HEK293 (cell line): ENCODE data around the gene NCKAP5L.

ENCODE experiments used
- CTCF ChIP-seq: fragments of 450-650 bp; formaldehyde crosslinking; IDR thresholded peaks from 2 replicates; pipeline ENCODE4 v1.5.1; 2016; ENCODE audit warnings: missing biosample characterization, missing genetic modification characterization
- SETDB1 ChIP-seq: IDR thresholded peaks from one replicate; pipeline ENCODE4 v1.6.1; 2017; ENCODE audit warnings: mild to moderate bottlenecking, low read length, moderate library complexity, mixed read lengths; ENCODE audit not compliant: insufficient read length
- TSHZ1 ChIP-seq: fragments of 450-650 bp; formaldehyde crosslinking; IDR thresholded peaks from 2 replicates; pipeline ENCODE4 v1.5.1; 2016; ENCODE audit warnings: missing biosample characterization, missing genetic modification characterization, borderline replicate concordance
- ZBTB26 ChIP-seq: fragments of 450-650 bp; formaldehyde crosslinking; optimal IDR thresholded peaks from 2 replicates; pipeline ENCODE3; 2016; ENCODE audit warnings: missing biosample characterization, mild to moderate bottlenecking, missing genetic modification characterization
- ZBTB44 ChIP-seq: fragments of 450-650 bp; IDR thresholded peaks from 2 replicates; pipeline ENCODE4 v1.5.1; 2018; ENCODE audit warnings: missing biosample characterization, mild to moderate bottlenecking, missing genetic modification characterization
- ZFP3 ChIP-seq: fragments of 450-650 bp; formaldehyde crosslinking; IDR thresholded peaks from 2 replicates; pipeline ENCODE4 v1.5.1; 2016; ENCODE audit warnings: low read depth, missing biosample characterization, missing genetic modification characterization
- ZNF114 ChIP-seq: fragments of 450-650 bp; formaldehyde crosslinking; IDR thresholded peaks from 2 replicates; pipeline ENCODE4 v1.5.0; 2017; ENCODE audit warnings: missing biosample characterization, missing genetic modification characterization
- ZNF148 ChIP-seq: fragments of 450-650 bp; formaldehyde crosslinking; IDR thresholded peaks from 2 replicates; pipeline ENCODE4 v1.5.0; 2017; ENCODE audit warnings: missing biosample characterization, missing genetic modification characterization, borderline replicate concordance
- ZNF18 ChIP-seq: fragments of 450-650 bp; formaldehyde crosslinking; IDR thresholded peaks from 2 replicates; pipeline ENCODE4 v1.5.1; 2016; ENCODE audit warnings: missing biosample characterization, missing genetic modification characterization
- ZNF280D ChIP-seq: fragments of 450-650 bp; formaldehyde crosslinking; IDR thresholded peaks from 2 replicates; pipeline ENCODE4 v1.5.1; 2016; ENCODE audit warnings: missing biosample characterization, missing genetic modification characterization
- ZNF510 ChIP-seq: fragments of 450-650 bp; formaldehyde crosslinking; IDR thresholded peaks from 2 replicates; pipeline ENCODE4 v1.5.1; 2018; ENCODE audit warnings: mild to moderate bottlenecking, missing genetic modification characterization, missing biosample characterization; ENCODE audit not compliant: insufficient replicate concordance
- ZNF600 ChIP-seq: fragments of 450-650 bp; formaldehyde crosslinking; IDR thresholded peaks from 2 replicates; pipeline ENCODE4 v1.5.1; 2016; ENCODE audit warnings: missing biosample characterization, missing genetic modification characterization
- ZSCAN5A ChIP-seq: fragments of 450-650 bp; formaldehyde crosslinking; IDR thresholded peaks from 2 replicates; pipeline ENCODE4 v1.5.1; 2016; ENCODE audit warnings: missing biosample characterization, missing genetic modification characterization

GRCh38 chr12:49809906-49810389, 18.3 kb downstream of the NCKAP5L start:
- TF ChIP-seq ZNF280D (tag by site-specific recombination) (no peak), CTCF (tag by site-specific recombination) (no peak), ZNF148 (tag by site-specific recombination) (no peak), ZNF18 (tag by site-specific recombination) (no peak), ZSCAN5A (no peak), ZFP3 (tag by site-specific recombination) (no peak), ZNF600 (tag by site-specific recombination) (no peak), ZNF114 (tag by site-specific recombination) (no peak), ZBTB44 (tag by site-specific recombination) (no peak), ZBTB26 (tag by site-specific recombination) (no peak), SETDB1 (no peak), ZNF510 (tag by site-specific recombination) (no peak), TSHZ1 (tag by site-specific recombination) (no peak)
